Fibroblast of upper back skin (primary cell): Measurements from ENCODE around the gene SMARCC2.
"Not testable (repeated sequence)": the region's sequence is repeated elsewhere in the genome, so short reads cannot be mapped to it uniquely, and the experiment has no call there.

Experiments used
- DNase-seq: peaks from one replicate; pipeline ENCODE4 v3.0.0-alpha.2; 2013

The SMARCC2 gene

GRCh38 chr12:56118688-56119357 is 70.5 kb downstream of the SMARCC2 start:
- no peak for DNase-seq

GRCh38 chr12:56117778-56118687 is 71.2 kb downstream of the SMARCC2 start, which contains the start of gene ZC3H10:
Gene ZC3H10 (plus strand): TSS chr12:56118266. CDS start chr12:56120563, 2,297 bp downstream.
- peak; percentile 99 for DNase-seq

GRCh38 chr12:56117082-56117706 is 72.1 kb downstream of the SMARCC2 start:
- DNase-seq = not testable (repeated sequence)

GRCh38 chr12:56116267-56117081 is 72.8 kb downstream of the SMARCC2 start, which contains the start of gene RPL41:
Gene RPL41 (plus strand): TSS chr12:56116633.
- peak; percentile 95 for DNase-seq

- DNase-seq = no peak
These were observed 74.0 kb downstream of the SMARCC2 start for GRCh38 chr12:56115329-56115728.

- no peak for DNase-seq
These were observed 75.2 kb downstream of the SMARCC2 start for GRCh38 chr12:56114084-56114483.
